Measurements from ENCODE around the gene SIRPA. TPM values are rescaled to one million over a fixed set of nuclear protein-coding genes. Genes with fewer than 3 reads are reported as not detected.
A peak's percentile ranks its signal among the peaks of the same experiment; 100 is the strongest.

The SIRPA gene
- total and polyA plus RNA-seq, 10 of the 15 experiments (the other 5 are each of a cell fraction or from before 2014, with no cell fraction given): 1.7 to 13.2 (median 5.0) TPM

- 0 out of 2 replicates have a peak, but pooled peaks have one; percentile 25 for TF ChIP-seq EED (IDR thresholded peaks at IDR 0.05; ENCODE audit: low read depth)
- TF ChIP-seq RAD21 (IDR thresholded peaks at IDR 0.05; ENCODE audit: insufficient read depth, low read depth, low read length): peak; percentile 54
These were observed 5.2 kb downstream of the SIRPA start (continued) for GRCh38 chr20:1900321-1900801.

- WGBS (ENCODE audit: insufficient coverage, insufficient replicate concordance, low lambda C conversion rate, missing lambda C conversion rate): 83% methylated on average over 18 of the region's 18 CpGs
- H3K27ac ChIP-seq (ENCODE audit: control insufficient read depth, insufficient read depth): no peak overlapping the region
- no peak for FAIRE-seq
- no peaks in the 10 kb centered on the region for H4K20me1 ChIP-seq (ENCODE audit: control insufficient read depth, insufficient read depth)
- no peak overlapping the region for H2AFZ ChIP-seq (ENCODE audit: control insufficient read depth, low read depth, low read length)
- no peaks in the 10 kb centered on the region for H3K36me3 ChIP-seq (ENCODE audit: control insufficient read depth in 2 of 2, insufficient read depth in 2 of 2, low read length in 1 of 2)
- RAD21 ChIA-PET (ENCODE audit: unreplicated experiment): no interaction called here
- no peak overlapping the region for H3K9ac ChIP-seq (ENCODE audit: control insufficient read depth, insufficient read depth, low read length)
- no peaks in the 10 kb centered on the region for H3K27me3 ChIP-seq (replicated peaks in 1 of 2; ENCODE audit: control insufficient read depth in 2 of 2, insufficient read depth in 2 of 2, low read length in 1 of 2)
- POLR2A ChIA-PET: no interaction called here
- no peak for ATAC-seq
- intact Hi-C loops (cut with micrococcal nuclease; ENCODE audit: unreplicated experiment): loop anchor here (10.0 kb wide), 1 partner anchor 203 kb away; the partner anchor contains the start of gene STK35
- in situ Hi-C loops (cut with MboI): no loop called here
- SMC1A ChIA-PET (ENCODE audit: uncharacterized antibody, unreplicated experiment): interaction anchor here (1.5 kb wide), 1 partner anchor 9 kb away, joined by 3 read pairs; no protein-coding TSS in a partner anchor
- H3K9me3 ChIP-seq (replicated peaks; ENCODE audit: control insufficient read depth, insufficient read depth, low read length): no peaks in the 10 kb centered on the region
- H3K4me1 ChIP-seq (ENCODE audit: control insufficient read depth, insufficient read depth, low read length): peaks cover 38% of the 10 kb centered on the region
- CTCF ChIA-PET: interaction anchor here (2.4 to 3.2 kb wide), 2 partner anchors 100 to 125 kb away, joined by 5 to 14 read pairs; no protein-coding TSS in a partner anchor
- H3K79me2 ChIP-seq (ENCODE audit: control insufficient read depth, insufficient read depth, low read length): no peaks in the 10 kb centered on the region; the same call in 1 of the 2 replicates
- DNase-seq (ENCODE audit: low read depth, low spot score): no peak
- H3K4me3 ChIP-seq: no peak overlapping the region
- H3K4me2 ChIP-seq (ENCODE audit: control insufficient read depth, insufficient read depth): no peak overlapping the region
- TF ChIP-seq ZBTB4 (CRISPR knock-in tag; IDR thresholded peaks at IDR 0.05) (no peak), SRF (IDR thresholded peaks at IDR 0.05; ENCODE audit: low read depth in 2 of 2, low read length in 2 of 2) (no peak), JUND (IDR thresholded peaks at IDR 0.05; ENCODE audit: low read depth, low read length) (no peak), RCOR1 (conservative IDR thresholded peaks at IDR 0.05; ENCODE audit: low read depth, low read length) (no peak), NRF1 (conservative IDR thresholded peaks at IDR 0.05; ENCODE audit: low read depth, low read length) (no peak), BMI1 (IDR thresholded peaks at IDR 0.05; ENCODE audit: borderline replicate concordance) (no peak)
- no TSS peak for BruUV-seq (replicated peaks)
These were observed 6.5 kb downstream of the SIRPA start for GRCh38 chr20:1901704-1902103.

All from GM12878 (cell line).